GM18505 (cell line): ENCODE data around the gene CGB2.
A peak's percentile ranks its signal among the peaks of the same experiment; 100 is the strongest.
"Not testable (repeated sequence)": the region's sequence is repeated elsewhere in the genome, so short reads cannot be mapped to it uniquely, and the experiment has no call there.

Source experiments
- ATAC-seq: cut with Tn5 transposase; IDR thresholded peaks from one replicate; pipeline ENCODE4 v1.9.1; 2021; ENCODE audit not compliant: unreplicated experiment
- POLR2A ChIP-seq: IDR thresholded peaks from 4 replicates; pipeline ENCODE4 v1.6.1; 2011; ENCODE audit warnings: borderline replicate concordance; ENCODE audit not compliant: insufficient read depth, insufficient read length; ENCODE audit errors: extremely low read depth

The CGB2 gene

GRCh38 chr19:49031642-49032301, at the start of gene CGB2:
TSS of gene CGB2 (plus strand) at chr19:49031890. CDS start at chr19:49032096, 206 bp downstream.
- not testable (repeated sequence) for ATAC-seq

- no peak for TF ChIP-seq POLR2A
Measured at GRCh38 chr19:48982280-48982679, 49.4 kb upstream of the CGB2 start.

GRCh38 chr19:48985711-48986110, 46.0 kb upstream of the CGB2 start:
- no peak for ATAC-seq
- TF ChIP-seq POLR2A = no peak

More at GRCh38 chr19:48982280-48982679, 49.4 kb upstream of the CGB2 start:
- ATAC-seq = no peak

GRCh38 chr19:48986211-48986610, 45.5 kb upstream of the CGB2 start:
- ATAC-seq = no peak
- no peak for TF ChIP-seq POLR2A

- no peak for TF ChIP-seq POLR2A
- no peak for ATAC-seq
Measured at GRCh38 chr19:48987323-48987722, 44.4 kb upstream of the CGB2 start.

- TF ChIP-seq POLR2A = no peak
- no peak for ATAC-seq
Measured at GRCh38 chr19:48988286-48988685, 43.4 kb upstream of the CGB2 start.

GRCh38 chr19:48988860-48989259, 42.8 kb upstream of the CGB2 start:
- ATAC-seq = no peak

GRCh38 chr19:48989701-48990291, 41.9 kb upstream of the CGB2 start:
- no peak for TF ChIP-seq POLR2A
- no peak for ATAC-seq

More at GRCh38 chr19:48988860-48989259, 42.8 kb upstream of the CGB2 start:
- TF ChIP-seq POLR2A = no peak

GRCh38 chr19:48990400-48990799, 41.3 kb upstream of the CGB2 start:
- ATAC-seq = no peak
- no peak for TF ChIP-seq POLR2A

- no peak for ATAC-seq
- TF ChIP-seq POLR2A = no peak
Measured at GRCh38 chr19:48991011-48991609, 40.6 kb upstream of the CGB2 start.

- TF ChIP-seq POLR2A = no peak
- no peak for ATAC-seq
Measured at GRCh38 chr19:48991873-48992580, 39.7 kb upstream of the CGB2 start.

GRCh38 chr19:48992581-48993174, 39.0 kb upstream of the CGB2 start:
- no peak for TF ChIP-seq POLR2A
- ATAC-seq = peak; percentile 2

- TF ChIP-seq POLR2A = peak; percentile 88
- ATAC-seq = peak; percentile 82
Measured at GRCh38 chr19:48993175-48994034, 38.3 kb upstream of the CGB2 start, which contains the start of the genes GYS1 and RUVBL2. TSS of gene GYS1 (minus strand) at chr19:48993309. CDS start at chr19:48993112, 197 bp downstream. TSS of gene RUVBL2 (plus strand) at chr19:48993887. CDS start at chr19:48993912, 25 bp downstream.

GRCh38 chr19:48994035-48994386, 37.7 kb upstream of the CGB2 start:
- no peak for TF ChIP-seq POLR2A
- ATAC-seq = no peak
